Prostate gland (tissue), 2 donors: ENCODE measurements around the gene PHB1.

Source experiments
- POLR2A ChIP-seq: fragments of 450-650 bp; IDR thresholded peaks from one replicate; pipeline ENCODE4 v1.6.1; 2016; ENCODE audit warnings: antibody characterized with exemption, mild to moderate bottlenecking
- TF ChIP-seq, protein P1 (sequence below), 4 experiments: fragments of 200-600 bp in 2 of 4; fragments of 450-650 bp in 2 of 4; sonication (generic) in 2 of 4; IDR thresholded peaks; 1 replicate in 3 of 4; 2 replicates in 1 of 4; pipeline ENCODE4 v1.5.1; 2016 to 2019; ENCODE audit warnings: antibody characterized with exemption in 4 of 4, mild to moderate bottlenecking in 2 of 4, moderate library complexity in 2 of 4

DNA sequence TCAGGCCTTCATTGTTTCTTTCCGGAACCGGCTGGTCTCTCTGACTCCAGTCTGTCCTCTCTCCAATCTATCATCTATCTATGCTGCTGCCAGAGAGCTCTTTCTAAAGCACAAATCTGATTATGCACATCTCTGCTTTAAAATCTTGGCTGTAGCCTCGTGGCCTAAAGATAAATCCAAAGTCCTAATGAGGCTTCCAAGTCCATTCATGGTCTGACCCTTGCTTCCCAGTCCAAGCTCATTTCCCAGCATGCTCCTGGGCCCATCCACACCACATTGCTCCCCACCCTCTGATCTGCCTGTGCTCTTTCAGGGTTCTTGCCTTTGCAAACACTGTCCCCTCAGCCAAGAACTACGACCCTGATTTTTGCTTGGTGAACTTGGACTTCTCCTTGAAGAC, 21.5 kb upstream of the PHB1 start:
- TF ChIP-seq, protein P1, sequence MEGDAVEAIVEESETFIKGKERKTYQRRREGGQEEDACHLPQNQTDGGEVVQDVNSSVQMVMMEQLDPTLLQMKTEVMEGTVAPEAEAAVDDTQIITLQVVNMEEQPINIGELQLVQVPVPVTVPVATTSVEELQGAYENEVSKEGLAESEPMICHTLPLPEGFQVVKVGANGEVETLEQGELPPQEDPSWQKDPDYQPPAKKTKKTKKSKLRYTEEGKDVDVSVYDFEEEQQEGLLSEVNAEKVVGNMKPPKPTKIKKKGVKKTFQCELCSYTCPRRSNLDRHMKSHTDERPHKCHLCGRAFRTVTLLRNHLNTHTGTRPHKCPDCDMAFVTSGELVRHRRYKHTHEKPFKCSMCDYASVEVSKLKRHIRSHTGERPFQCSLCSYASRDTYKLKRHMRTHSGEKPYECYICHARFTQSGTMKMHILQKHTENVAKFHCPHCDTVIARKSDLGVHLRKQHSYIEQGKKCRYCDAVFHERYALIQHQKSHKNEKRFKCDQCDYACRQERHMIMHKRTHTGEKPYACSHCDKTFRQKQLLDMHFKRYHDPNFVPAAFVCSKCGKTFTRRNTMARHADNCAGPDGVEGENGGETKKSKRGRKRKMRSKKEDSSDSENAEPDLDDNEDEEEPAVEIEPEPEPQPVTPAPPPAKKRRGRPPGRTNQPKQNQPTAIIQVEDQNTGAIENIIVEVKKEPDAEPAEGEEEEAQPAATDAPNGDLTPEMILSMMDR (IDR thresholded peaks at IDR 0.05): no peak
- no peak for TF ChIP-seq POLR2A
